ENCODE results near the gene GALNT16. TPM values are rescaled to one million over a fixed set of nuclear protein-coding genes. Genes with fewer than 3 reads are reported as not detected.
A peak's percentile ranks its signal among the peaks of the same experiment; 100 is the strongest.
"Not testable (repeated sequence)": the region's sequence is repeated elsewhere in the genome, so short reads cannot be mapped to it uniquely, and the experiment has no call there.

The GALNT16 gene
- total RNA-seq, 1 donor from 2014 or later: 4.5 TPM

GRCh38 chr14:69284170-69284569, 24.2 kb downstream of the GALNT16 start:
- no peak for DNase-seq (ENCODE audit: low read depth)

- no peak for DNase-seq (ENCODE audit: low read depth)
These were observed 25.8 kb downstream of the GALNT16 start for GRCh38 chr14:69285661-69286255.

DNA sequence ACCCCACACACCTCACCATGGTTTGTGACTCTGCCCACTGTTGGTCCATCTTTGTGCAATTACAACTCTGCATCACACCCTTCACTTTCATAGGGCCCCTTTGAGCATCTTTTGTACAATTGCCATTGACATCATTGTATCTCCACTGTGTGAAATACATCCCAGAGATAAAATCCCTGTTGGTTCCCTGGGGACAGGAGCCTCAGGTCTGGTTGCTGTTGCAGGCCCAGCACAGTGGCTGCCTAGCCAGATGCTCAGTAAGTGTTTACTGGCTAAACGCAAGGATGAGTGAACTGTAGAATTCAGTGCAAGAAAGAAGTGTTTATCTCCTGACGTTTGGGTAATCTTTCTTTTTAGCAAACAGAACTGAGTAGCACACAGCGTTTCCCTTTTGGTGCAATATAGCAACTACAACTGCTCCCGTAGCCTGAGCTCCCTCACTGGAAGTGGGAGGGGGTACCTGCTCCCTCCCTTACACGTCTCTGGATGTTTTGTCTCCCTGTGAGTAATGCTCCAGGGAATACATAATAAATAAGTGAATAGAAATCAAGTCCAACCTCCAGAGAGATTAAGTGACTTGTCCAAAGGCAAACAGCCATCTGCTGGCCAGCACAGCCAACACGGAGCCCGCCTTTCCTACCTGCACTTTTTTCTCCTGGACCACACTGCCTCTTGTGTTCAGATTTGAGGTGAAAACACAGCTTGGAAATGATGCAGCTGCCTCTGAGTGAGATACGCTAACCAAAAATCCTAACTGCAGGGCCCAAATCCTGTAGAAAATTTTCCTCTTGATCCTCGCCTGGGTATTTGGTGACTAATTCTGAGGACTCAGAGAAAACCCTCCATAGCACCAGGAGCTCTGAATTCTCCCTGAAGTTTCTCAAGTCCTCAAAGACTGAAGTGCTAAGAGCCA, 27.4 kb downstream of the GALNT16 start:
- no peak for DNase-seq (ENCODE audit: low read depth)

DNA sequence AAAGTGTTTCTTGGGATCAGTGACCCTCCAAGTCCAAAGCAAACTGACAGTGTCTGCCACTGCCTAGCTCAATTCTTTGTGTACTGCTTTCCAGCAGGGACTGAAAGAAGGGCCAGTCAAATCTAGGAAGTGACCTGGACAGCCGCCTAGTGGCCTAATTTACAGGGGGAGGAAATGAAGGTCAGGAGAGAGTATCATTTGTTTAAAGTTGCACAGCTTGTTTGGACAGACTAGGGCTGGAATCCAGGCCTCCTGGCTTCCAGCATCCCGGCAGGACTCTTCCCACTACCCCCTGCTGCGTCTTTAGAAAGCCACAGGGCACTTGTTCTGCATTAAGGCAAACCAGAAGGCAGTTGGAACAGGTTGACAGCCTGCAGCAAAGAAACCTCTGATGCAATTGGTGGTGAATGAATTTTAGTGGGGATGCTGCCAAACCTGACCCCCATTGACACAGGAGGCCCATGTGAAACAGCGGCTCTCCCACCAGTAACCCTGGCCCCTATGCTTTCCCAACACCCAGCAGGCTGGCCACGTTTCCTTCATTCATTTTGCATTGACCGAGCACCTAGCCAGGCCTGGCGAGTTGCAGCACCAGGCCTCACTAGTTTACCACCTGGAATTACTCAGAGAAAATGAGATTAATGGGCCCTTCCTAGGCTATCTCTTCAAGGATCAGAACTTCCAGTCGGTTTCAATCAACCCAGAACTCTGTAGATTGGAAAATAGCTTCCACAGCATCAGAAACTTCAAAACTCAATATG, 28.2 kb downstream of the GALNT16 start:
- DNase-seq (ENCODE audit: low read depth): peak; percentile 61

- no peak for DNase-seq (ENCODE audit: low read depth)
These were observed 29.2 kb downstream of the GALNT16 start for GRCh38 chr14:69288956-69289705.

DNA sequence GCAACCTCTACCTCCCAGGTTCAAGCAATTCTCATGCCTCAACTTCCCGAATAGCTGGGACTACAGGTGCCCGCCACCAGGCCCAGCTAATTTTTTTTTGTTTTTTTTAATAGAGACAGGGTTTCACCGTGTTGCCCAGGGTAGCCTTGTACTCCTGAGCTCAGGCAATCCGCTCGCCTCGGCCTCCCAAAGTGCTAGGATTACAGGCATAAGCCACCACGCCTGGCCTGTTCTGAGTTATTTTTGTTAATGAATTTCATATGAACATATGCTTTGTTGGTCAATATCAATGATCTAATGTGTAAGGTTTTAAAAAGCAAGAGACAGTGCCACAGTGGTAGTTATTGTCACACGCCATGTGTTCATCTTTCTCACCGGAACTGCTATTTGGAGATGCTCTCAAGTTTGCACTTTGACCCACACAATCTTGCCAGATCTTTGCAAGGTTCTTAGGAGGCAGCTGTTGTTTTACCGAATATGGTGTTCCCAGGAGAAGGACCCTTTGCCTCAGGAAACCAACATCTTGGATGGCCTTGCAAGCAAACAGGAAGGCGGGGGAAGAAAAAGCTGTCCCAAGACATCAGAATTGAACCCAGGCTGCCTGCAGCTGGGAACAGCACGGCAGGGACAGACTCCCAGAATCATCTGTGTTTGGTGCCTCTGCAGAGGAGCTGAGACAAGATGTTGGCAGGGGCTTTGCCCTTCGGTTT, 30.0 kb downstream of the GALNT16 start:
- DNase-seq (ENCODE audit: low read depth): no peak

- DNase-seq (ENCODE audit: low read depth): not testable (repeated sequence)
These were observed 30.9 kb downstream of the GALNT16 start for GRCh38 chr14:69290881-69291280.

- no peak for DNase-seq (ENCODE audit: low read depth)
These were observed 31.4 kb downstream of the GALNT16 start for GRCh38 chr14:69291396-69291795.

DNA sequence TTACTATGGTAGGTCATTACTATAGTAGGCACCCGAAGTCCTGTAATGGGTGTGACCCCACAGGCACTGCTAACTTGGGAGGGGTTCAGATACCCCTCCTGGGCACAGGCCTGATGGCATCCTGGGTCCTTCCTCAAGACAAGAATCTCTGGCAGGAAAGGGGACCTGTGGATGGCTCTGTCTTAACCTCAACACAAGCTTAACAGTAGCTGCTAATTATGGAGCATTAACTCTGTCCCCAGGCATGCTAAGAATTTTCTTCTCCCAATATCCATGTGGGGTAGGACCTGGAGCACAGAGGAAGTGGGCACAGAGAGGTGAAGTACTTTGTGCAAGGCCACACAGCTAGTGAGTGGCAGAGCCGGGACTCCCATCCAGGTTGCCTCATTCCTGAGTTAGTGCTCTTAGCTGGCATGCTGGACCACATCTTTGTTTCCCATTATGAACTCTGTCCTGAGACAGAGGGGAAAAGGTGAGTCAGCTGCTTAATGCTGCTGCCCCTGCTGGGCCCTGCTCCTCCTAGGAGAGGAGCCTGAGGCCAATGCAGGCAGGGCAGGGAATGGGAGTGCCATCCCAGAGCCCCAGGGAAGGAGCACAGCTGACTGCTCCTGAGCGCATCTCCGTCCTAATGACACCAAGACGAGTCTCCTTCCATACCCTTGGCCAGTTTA, 32.1 kb downstream of the GALNT16 start:
- DNase-seq (ENCODE audit: low read depth): peak; percentile 64

DNA sequence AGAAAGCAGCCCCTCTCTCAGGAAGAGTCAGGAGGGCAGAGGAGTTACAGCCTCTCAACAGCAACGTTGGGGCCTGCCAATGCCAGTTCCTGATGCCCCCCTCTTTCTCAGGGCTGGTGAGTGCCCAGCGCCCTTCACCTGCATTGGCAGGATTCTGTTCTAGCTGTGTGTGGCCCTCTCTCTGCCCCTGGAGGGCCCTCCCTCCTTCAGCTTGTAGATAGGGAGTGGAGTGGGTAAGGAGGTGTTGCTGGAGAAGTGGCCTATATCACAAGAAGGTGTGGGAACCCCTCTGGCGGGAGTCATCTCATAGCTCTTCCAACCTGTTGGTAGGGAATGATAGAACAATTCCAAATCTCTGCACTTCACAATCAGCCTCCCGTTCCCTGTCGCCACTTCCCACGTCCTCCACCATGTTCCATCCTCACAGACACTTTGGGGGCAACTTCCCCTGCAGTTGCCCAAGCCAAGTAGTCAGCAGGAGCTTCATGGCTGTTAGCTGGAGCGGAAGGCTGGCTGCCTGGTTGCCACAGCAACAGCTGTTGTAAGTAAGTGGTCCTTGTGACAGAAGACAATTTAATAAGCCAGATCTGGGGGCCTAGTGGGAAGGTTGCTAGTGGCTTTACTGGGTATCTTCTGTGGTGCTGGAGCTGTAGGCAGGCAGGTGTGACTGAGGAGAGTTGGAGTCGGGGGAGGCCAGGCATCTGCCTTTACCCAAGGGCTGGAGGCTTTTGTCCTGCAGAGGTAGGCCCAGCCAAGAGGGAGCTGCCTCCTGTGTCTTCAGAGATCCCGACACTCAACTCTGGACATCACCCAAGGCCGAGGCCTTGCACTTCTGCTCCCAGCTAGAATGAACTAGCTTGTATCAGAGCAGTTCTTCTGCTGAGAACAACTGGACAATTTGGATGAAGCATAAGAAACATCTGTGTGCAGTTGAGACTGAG, 38.4 kb downstream of the GALNT16 start:
- no peak for DNase-seq (ENCODE audit: low read depth)

DNA sequence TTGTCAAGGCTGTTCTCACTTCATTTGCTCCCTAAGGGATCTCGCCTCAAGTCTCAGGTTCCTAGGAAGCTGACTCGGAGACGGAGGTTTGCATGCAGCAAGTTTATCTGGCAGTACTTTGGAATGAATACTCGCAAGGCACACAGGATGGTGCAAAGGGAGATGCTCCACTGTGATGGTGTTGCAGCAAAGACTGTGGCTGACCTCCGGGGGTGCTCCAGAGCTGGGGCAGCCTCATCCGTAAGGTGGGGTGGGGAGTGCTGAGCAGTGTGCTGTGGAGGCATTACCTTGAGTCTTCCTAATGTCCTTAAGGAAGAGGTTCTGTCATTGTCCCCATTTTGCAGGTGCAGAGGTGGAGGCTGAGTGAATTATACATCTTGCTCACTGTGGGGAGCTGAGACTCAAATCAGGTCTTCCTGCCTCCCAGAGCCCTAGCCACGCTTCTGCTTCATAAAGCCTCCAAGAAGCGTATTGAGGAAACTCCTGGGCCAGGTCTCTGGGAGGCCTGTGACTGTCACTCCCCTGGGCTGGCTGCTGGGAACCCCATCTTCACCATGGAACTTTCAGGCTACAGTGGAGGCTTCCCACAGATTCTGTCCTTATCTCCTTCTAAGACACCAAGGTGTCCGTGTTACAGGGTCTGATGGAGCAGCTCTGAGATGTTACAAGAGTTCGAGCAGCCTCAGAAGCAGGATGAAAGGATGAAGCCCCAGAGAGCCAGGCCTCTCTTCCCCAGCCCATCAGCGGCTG, 39.5 kb downstream of the GALNT16 start:
- DNase-seq (ENCODE audit: low read depth): no peak

DNA sequence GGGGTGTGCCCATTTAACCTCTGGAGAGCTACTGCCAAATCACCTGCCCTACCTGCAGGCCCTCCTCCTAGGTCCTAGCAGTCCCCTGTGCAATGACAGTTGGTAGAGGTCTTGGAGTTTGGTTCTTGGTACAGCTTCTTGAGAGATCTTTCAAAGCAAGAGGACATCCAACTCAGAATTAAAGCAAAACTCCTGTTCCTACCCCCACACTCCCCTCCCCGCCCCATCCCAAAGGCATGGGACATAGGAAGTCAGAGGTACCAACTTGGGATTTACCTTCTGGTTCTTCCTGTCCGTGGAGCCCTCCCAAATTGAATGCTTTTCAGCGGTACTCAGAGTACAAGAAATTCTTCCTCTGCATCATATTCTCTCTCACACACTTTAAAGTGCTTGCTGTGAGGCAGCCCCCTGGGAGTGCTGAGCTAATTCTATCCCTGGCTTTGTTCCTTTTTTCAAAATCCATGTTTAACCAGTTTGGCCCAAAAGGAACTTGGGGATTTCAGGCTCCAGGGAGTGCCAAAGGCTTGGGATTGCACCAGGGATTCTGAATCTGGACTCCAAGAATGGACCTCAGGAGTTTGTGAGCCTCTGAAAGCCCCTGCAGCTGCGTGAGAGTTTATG, 40.8 kb downstream of the GALNT16 start:
- no peak for DNase-seq (ENCODE audit: low read depth)

DNA sequence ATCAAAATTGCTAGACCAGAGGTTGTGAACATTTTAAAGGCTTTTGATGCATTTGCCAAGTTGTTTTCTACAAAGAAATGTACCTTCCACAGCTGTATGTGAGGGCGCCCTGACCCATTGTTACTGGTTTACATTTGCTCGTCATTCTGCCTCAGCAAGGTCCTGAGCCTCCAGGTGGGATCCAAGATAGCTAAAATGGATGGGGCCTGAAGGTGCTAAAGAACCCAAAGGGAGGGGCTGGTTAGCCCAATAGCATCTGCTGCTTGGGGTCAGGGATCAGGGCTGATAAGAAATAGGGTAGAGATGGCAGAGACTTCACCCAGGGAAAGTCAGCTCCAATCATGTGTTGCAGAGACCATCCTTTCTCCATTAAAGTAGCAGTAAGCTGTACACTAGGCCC, 43.1 kb downstream of the GALNT16 start:
- no peak for DNase-seq (ENCODE audit: low read depth)

DNA sequence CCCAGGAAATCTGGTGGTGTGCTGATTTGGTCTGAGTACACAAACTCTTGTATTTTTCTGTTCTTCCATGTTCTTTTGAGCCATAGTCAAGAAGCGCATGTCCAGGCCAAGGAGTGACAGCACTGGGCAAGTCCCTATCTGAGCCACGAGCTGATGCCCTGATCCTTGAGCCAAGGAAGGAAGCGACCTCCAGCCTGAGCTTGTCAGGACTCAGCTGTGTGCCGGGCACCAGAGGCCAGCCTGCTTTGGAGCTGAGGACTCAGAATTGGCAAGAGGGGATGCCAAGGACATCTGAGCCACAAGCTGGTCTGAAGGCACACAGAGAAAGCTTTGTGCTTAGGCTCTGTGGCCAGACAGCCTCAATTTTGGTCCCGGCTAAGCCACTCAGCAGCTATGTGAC, 52.6 kb downstream of the GALNT16 start:
- no peak for DNase-seq (ENCODE audit: low read depth)

GRCh38 chr14:69313176-69313575, 53.2 kb downstream of the GALNT16 start:
- no peak for DNase-seq (ENCODE audit: low read depth)

GRCh38 chr14:69314327-69314726, 54.4 kb downstream of the GALNT16 start:
- no peak for DNase-seq (ENCODE audit: low read depth)

DNA sequence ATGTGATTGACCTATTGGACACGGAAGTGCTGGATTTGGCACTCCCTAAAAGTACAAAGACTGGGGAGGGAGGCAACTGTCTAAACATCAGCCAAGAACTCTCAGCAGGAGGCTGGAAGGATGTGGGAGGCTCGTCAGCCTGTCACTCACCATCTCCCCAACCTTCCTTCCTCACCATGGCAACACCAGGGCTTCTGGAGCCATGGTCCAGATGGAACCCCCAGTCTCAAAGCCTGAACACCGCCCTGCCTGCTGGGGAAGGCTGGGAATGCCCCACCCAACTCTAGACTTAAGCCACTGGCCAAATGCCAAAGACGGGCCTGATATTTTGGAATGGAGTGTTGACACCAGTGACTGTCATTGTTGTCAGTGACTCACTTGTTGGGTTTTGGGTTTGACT, 55.3 kb downstream of the GALNT16 start:
- DNase-seq (ENCODE audit: low read depth): peak; percentile 73

All from myocyte (in vitro differentiated cells).